AG04450 (cell line): ENCODE data around the gene NPC1L1. TPM values are rescaled to one million over a fixed set of nuclear protein-coding genes. Genes with fewer than 3 reads are reported as not detected.

Experiments
- CTCF ChIA-PET: fragments of 300-600, 350-600 bp; formaldehyde crosslinking; extraction: SDS; loops from one replicate; lab custom pipeline; 2022; ENCODE audit warnings: antibody characterized with exemption, inconsistent platforms; lab: Charles Lee
- POLR2A ChIA-PET: fragments of 350-600 bp; formaldehyde crosslinking; extraction: SDS; loops from one replicate; lab custom pipeline; 2021; ENCODE audit warnings: antibody characterized with exemption, inconsistent platforms; lab: Yijun Ruan, JAX
- DNase-seq: peaks from one replicate; pipeline ENCODE4 v3.0.0-alpha.2; 2011; ENCODE audit warnings: low read depth, low spot score
- H3K27ac ChIP-seq: one replicate; pipeline ENCODE4 v1.5.1; 2012; ENCODE audit warnings: low read depth, low read length, control low read depth
- H3K27me3 ChIP-seq: one replicate; pipeline ENCODE4 v1.6.0; 2012; ENCODE audit warnings: low read length; ENCODE audit not compliant: control insufficient read depth, insufficient read depth
- H3K4me3 ChIP-seq: 2 replicates; pipeline ENCODE4 v1.5.1; 2011; ENCODE audit warnings: mild to moderate bottlenecking, low read depth, low read length, control low read depth
- H3K9me3 ChIP-seq: 2 replicates; pipeline ENCODE4 v1.5.1; 2012; ENCODE audit warnings: low read length; ENCODE audit not compliant: control insufficient read depth, insufficient read depth
- polyA plus RNA-seq: library from polyadenylated mRNA; depleted of rRNA; stranded (reverse); fragments of >200 nt; gene quantifications from 2 replicates; pipeline ENCODE4 v1.2.3, GENCODE V29; 2011
- TF ChIP-seq, protein P1 (sequence below): IDR thresholded peaks from 2 replicates; pipeline ENCODE4 v1.5.1; 2011; ENCODE audit warnings: low read depth, low read length, control low read depth, inconsistent platforms

The NPC1L1 gene
- polyA plus RNA-seq, 1 experiment, result 0.36 TPM

DNA sequence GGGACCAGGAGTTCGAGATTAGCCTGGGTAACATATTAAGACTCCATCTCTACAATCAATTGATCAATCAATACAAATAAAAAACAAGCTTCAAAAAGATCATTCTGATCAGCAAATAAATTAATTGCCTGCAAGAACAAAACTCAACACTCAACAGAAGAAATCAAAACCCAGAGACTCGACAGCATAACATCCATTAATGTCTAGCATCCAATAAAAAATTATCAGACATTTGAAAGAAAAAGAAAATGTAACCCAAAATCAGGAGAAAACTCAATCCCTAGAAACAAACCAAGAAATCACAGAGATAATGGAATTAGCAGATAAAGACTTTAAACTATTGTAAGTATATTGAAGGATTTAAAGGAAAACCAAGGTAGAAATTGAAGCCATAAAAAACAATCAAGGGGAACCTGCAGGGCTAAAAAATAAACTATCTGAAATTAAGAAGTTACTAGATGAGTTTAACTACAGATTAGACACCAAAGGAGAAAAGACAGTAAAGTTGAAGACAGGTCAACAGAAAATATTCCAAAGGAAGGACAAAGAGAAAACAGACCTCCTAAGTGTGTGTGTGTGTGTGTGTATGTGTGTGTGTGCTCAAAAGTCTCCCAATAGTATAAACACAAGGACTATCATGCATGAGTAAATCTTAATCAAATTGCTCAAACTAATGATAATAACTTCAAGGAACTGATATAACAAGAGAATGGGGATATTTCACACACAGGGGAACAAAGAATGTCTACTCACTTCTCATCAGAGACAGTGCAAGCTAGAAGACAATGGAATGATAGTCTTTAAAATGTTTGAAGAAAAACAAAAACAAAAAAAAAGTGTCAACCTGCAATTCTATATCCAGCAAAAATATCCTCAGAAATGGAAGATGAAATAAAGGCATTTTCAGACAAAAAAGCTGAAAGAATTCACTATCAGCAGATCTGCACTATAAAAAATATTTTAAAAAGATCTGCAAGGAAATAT, 58.3 kb downstream of the NPC1L1 start:
- ChIA-PET POLR2A (no interaction called here), CTCF (interaction anchor here (3.4 kb wide), 1 partner anchor 242 kb away, joined by 15 read pairs; no protein-coding TSS in a partner anchor)
- Histone ChIP-seq H3K9me3 (peaks cover 4% of the 10 kb centered on the region; the same call in 1 of the 2 replicates), H3K27me3 (no peaks in the 10 kb centered on the region), H3K4me3 (no peak overlapping the region), H3K27ac (no peak overlapping the region)
- TF ChIP-seq, protein P1, sequence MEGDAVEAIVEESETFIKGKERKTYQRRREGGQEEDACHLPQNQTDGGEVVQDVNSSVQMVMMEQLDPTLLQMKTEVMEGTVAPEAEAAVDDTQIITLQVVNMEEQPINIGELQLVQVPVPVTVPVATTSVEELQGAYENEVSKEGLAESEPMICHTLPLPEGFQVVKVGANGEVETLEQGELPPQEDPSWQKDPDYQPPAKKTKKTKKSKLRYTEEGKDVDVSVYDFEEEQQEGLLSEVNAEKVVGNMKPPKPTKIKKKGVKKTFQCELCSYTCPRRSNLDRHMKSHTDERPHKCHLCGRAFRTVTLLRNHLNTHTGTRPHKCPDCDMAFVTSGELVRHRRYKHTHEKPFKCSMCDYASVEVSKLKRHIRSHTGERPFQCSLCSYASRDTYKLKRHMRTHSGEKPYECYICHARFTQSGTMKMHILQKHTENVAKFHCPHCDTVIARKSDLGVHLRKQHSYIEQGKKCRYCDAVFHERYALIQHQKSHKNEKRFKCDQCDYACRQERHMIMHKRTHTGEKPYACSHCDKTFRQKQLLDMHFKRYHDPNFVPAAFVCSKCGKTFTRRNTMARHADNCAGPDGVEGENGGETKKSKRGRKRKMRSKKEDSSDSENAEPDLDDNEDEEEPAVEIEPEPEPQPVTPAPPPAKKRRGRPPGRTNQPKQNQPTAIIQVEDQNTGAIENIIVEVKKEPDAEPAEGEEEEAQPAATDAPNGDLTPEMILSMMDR, result no peak
- no peak for DNase-seq

DNA sequence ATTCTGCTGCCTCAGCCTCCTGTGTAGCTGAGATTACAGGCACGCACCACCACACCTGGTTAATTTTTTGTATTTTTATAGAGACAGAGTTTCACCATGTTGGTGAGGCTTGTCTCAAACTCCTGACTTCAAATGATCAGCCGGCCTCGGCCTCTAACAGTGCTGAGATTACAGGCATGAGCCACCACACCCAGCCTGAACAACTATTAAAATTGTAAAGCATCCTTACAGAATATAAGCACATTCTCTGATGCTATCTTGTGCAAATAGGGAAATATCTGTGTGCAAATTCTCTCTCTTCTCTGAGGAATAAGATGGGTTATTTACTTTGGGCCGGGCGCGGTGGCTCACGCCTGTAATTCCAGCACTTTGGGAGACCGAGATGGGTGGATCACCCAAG, 63.2 kb downstream of the NPC1L1 start:
- H3K9me3 ChIP-seq, result no peaks in the 10 kb centered on the region
- POLR2A ChIA-PET, result no interaction called here
- CTCF ChIA-PET, result interaction anchor here (0.6 to 1.3 kb wide), 8 partner anchors 10 to 237 kb away, joined by 3 to 16 read pairs (median 4); partner anchors contain the start of gene NUDCD3
- H3K27me3 ChIP-seq, result no peaks in the 10 kb centered on the region
- TF ChIP-seq, protein P1, result no peak
- no peak for DNase-seq
- no peak overlapping the region for H3K4me3 ChIP-seq
- no peak overlapping the region for H3K27ac ChIP-seq

DNA sequence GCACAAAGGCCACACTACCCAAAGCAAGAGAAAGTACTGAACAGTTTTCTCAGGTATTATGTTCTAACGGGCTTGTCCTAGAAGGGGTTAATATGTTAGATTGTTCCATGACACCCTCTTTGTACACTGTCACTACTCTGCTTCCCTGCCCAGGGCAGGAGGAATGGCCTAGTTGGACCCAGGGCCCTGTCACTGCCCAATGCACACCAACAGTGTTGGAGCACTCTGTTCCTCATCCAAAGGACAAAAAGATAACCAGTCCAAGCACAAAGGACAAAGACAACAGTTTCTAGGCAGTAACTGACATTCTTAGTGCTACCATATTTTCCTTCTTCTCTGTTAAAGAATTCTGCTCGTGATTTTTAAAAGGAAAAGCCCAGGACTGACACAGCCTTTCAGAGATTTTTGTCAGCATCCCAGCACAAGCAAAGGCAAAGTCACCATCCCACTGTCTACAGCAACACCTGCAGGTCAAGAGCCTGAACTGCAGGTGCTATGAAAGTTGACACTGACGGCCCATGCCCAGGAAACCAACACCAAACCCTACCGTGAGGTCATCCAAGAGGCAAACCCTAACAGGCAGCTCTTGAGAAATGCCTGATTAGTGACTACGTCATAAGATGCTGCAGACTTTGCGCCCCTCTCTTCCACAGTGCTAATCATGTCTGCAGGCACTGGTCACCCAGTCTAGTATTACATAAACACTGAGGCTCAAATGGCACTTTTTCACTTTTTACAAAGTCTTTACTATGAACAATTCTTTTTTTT, 63.9 kb downstream of the NPC1L1 start:
- Histone ChIP-seq H3K9me3 (no peaks in the 10 kb centered on the region), H3K4me3 (no peak overlapping the region), H3K27me3 (no peaks in the 10 kb centered on the region), H3K27ac (no peak overlapping the region)
- ChIA-PET CTCF (interaction anchor here (0.6 to 1.3 kb wide), 7 partner anchors 9 to 237 kb away, joined by 3 to 16 read pairs (median 4); partner anchors contain the start of gene NUDCD3), POLR2A (no interaction called here)
- DNase-seq, result peak; percentile 59
- TF ChIP-seq, protein P1, result peak; percentile 99

DNA sequence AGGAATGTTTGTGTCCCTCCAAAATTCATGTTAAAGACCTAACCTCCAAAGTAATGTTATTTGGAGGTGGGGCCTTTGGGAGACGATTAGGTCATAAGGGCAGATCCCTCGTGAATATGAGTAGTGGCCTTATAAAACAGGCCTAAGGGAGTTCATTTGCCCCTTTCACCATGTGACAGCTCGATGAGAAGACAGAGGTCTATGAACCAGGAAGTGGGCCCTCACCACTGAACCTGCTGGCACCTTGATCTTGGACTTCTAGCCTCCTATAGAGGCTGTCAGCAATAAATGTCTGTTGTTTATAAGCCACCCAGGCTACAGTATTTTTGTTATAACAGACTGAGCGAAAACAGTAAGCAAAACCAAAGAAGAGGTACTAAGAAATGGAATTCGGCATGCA, 64.8 kb downstream of the NPC1L1 start:
- CTCF ChIA-PET, result interaction anchor here (0.7 to 4.0 kb wide), 8 partner anchors 8 to 262 kb away, joined by 3 to 36 read pairs (median 3); no protein-coding TSS in a partner anchor

More for the DNA sequence above, 64.8 kb downstream of the NPC1L1 start:
- Histone ChIP-seq H3K27me3 (no peaks in the 10 kb centered on the region), H3K4me3 (no peak overlapping the region), H3K27ac (no peak overlapping the region), H3K9me3 (no peaks in the 10 kb centered on the region)
- TF ChIP-seq, protein P1, result no peak
- no peak for DNase-seq
- POLR2A ChIA-PET, result no interaction called here
